Measurements from ENCODE around the gene FKBP2.

The FKBP2 gene

GRCh38 chr11:64291752-64292459 lies 51.0 kb downstream of the FKBP2 start:
- DNase-seq (ENCODE audit: low read depth): no peak
- no peak overlapping the region for H3K4me3 ChIP-seq (ENCODE audit: control insufficient read depth, low read depth, low read length)
- no peak for TF ChIP-seq CTCF (IDR thresholded peaks at IDR 0.05; ENCODE audit: control insufficient read depth, insufficient read depth, low read depth, low read length, missing control alignments)

GRCh38 chr11:64292460-64293254 lies 51.8 kb downstream of the FKBP2 start:
- H3K4me3 ChIP-seq (ENCODE audit: control insufficient read depth, low read depth, low read length): no peak overlapping the region
- no peak for DNase-seq (ENCODE audit: low read depth)
- TF ChIP-seq CTCF (IDR thresholded peaks at IDR 0.05; ENCODE audit: control insufficient read depth, insufficient read depth, low read depth, low read length, missing control alignments): no peak
